T-helper 1 cell treated with Interleukin-12 subunit alpha and Interleukin-12 subunit beta and Interleukin-4 antibody, amounts not matched to agents 30 μg/mL and 1 μg/mL, for 36 hours (primary cell): Measurements from ENCODE around the gene FOXG1.

Experiments
- H3K27ac Mint-ChIP-seq: one replicate; pipeline ENCODE4 v1.8.0; 2021; ENCODE audit warnings: mild to moderate bottlenecking, mixed read lengths
- H3K27me3 Mint-ChIP-seq: one replicate; pipeline ENCODE4 v1.8.0; 2021; ENCODE audit warnings: low read depth, mixed read lengths
- H3K36me3 Mint-ChIP-seq: one replicate; pipeline ENCODE4 v1.8.0; 2021; ENCODE audit warnings: low read depth, mixed read lengths
- H3K4me1 Mint-ChIP-seq: one replicate; pipeline ENCODE4 v1.8.0; 2021; ENCODE audit warnings: low read depth, mixed read lengths
- H3K4me3 Mint-ChIP-seq: one replicate; pipeline ENCODE4 v1.8.0; 2021; ENCODE audit warnings: mild to moderate bottlenecking, moderate library complexity, mixed read lengths
- H3K9me3 Mint-ChIP-seq: one replicate; pipeline ENCODE4 v1.8.0; 2021; ENCODE audit warnings: mixed read lengths

The FOXG1 gene

GRCh38 chr14:28766469-28766955 is at the start of gene FOXG1:
Gene FOXG1 (plus strand): TSS chr14:28766787. CDS start chr14:28767280, 493 bp downstream.
- H3K27me3 Mint-ChIP-seq = peaks cover 62% of the 10 kb centered on the region
- H3K4me1 Mint-ChIP-seq = peaks cover 4% of the 10 kb centered on the region
- H3K36me3 Mint-ChIP-seq = peaks cover 3% of the 10 kb centered on the region
- peak within 1 kb of the TSS; percentile 36 for H3K4me3 Mint-ChIP-seq
- H3K27ac Mint-ChIP-seq = peak within 1 kb of the TSS; percentile 70
- H3K9me3 Mint-ChIP-seq = peaks cover 6% of the 10 kb centered on the region

GRCh38 chr14:28719130-28719529 is 47.5 kb upstream of the FOXG1 start:
- no peak overlapping the region for H3K4me3 Mint-ChIP-seq
- H3K27ac Mint-ChIP-seq = no peak overlapping the region
- no peaks in the 10 kb centered on the region for H3K4me1 Mint-ChIP-seq
- no peaks in the 10 kb centered on the region for H3K36me3 Mint-ChIP-seq
- peaks cover 15% of the 10 kb centered on the region for H3K9me3 Mint-ChIP-seq
- no peaks in the 10 kb centered on the region for H3K27me3 Mint-ChIP-seq

DNA sequence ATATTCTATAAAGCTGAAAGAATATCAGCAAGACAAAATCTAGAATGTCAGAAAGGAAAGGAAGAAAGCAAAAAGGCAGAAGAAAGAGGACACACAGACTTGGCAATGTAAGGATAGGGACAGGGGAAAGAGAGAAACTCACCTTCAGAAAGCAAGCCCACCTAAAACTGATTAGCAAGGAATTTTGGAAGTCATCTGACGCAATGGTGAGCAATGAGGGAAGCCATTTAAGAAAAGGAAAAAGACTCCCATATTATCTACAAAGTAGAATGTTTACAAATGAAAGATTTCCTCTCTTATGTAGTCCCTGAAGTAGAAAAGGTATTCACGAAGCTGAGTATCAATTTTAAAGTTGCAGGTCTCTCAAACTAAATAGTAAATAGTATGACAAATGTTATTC is 35.2 kb upstream of the FOXG1 start:
- Mint-ChIP-seq H3K36me3 (no peaks in the 10 kb centered on the region), H3K27me3 (no peaks in the 10 kb centered on the region), H3K27ac (no peak overlapping the region), H3K4me3 (no peak overlapping the region), H3K9me3 (no peaks in the 10 kb centered on the region), H3K4me1 (no peaks in the 10 kb centered on the region)

DNA sequence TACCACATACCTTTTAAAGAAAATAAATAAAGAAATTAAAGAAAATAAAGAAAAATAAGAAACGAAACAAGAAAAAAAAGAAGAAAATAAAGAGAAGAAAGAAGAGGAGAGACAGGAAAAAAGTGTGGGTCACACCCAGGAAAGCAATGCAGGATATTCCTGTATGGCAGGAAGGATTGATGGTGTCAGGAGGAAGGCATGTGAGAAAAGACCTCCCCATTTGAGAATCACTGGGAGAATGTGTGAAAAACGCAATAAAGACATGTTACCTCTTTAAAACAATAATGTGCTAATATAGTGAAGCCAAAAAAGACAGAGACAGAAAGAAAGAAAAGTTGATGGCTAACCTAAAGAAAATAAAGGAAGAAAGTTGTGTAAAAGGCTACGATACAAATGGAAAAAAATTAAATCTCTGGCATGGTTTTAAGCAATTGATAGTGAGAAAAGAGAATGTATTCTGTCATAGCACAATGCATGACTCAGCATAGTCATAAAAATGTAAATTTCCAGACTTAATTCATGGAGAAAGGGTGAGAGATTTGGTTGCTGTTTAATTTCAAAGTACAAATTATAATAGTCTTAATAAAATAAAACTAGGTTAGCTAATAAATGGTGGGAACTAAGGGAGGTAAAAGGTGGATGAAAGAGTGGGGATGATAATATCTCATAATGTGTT is 24.3 kb upstream of the FOXG1 start:
- H3K27ac Mint-ChIP-seq = no peak overlapping the region
- H3K9me3 Mint-ChIP-seq = no peaks in the 10 kb centered on the region
- no peak overlapping the region for H3K4me3 Mint-ChIP-seq
- H3K36me3 Mint-ChIP-seq = no peaks in the 10 kb centered on the region
- no peaks in the 10 kb centered on the region for H3K4me1 Mint-ChIP-seq
- H3K27me3 Mint-ChIP-seq = no peaks in the 10 kb centered on the region

DNA sequence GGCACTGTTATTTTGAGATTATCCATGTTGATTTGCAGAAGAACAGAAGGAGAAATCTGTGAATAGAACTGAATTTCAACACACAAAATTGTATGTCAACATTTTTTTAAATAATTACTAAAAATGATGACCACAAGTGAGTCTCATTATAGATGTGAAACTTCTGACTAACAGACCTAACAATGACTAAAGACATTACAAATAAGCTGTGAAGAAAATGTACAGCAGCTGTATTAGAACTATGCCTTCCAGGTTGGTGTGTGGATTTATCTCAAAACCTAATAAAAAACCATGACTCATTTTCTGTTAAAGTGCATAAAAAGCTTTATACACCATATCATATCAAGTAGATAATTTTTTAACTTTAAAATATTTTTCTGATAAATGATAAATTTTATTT is 22.5 kb upstream of the FOXG1 start:
- H3K36me3 Mint-ChIP-seq = no peaks in the 10 kb centered on the region
- no peaks in the 10 kb centered on the region for H3K9me3 Mint-ChIP-seq
- H3K4me1 Mint-ChIP-seq = no peaks in the 10 kb centered on the region
- no peaks in the 10 kb centered on the region for H3K27me3 Mint-ChIP-seq
- H3K27ac Mint-ChIP-seq = no peak overlapping the region
- H3K4me3 Mint-ChIP-seq = no peak overlapping the region

DNA sequence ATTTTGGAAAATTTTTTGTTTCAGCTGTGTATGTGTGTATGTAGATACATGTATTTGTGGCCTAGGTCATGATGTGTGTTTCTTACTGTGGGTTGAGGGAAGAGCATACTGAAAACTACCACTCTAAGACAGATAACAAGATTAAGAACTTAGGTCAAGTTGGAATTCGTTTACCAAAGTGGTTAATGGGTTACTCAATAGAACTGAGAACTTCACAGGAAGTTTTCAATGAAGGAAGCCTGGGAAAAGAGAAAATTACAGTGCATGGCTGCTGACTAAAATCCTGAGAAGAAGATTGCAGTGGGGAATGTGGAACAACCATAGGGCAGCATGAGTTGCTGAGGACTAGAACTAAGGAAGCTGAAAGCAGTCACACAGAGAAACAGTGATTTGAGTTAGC is 21.4 kb upstream of the FOXG1 start:
- no peaks in the 10 kb centered on the region for H3K4me1 Mint-ChIP-seq
- H3K9me3 Mint-ChIP-seq = no peaks in the 10 kb centered on the region
- H3K4me3 Mint-ChIP-seq = no peak overlapping the region
- H3K36me3 Mint-ChIP-seq = no peaks in the 10 kb centered on the region
- H3K27ac Mint-ChIP-seq = no peak overlapping the region
- H3K27me3 Mint-ChIP-seq = no peaks in the 10 kb centered on the region

GRCh38 chr14:28746247-28746646 is 20.3 kb upstream of the FOXG1 start:
- Mint-ChIP-seq H3K36me3 (no peaks in the 10 kb centered on the region), H3K27ac (no peak overlapping the region), H3K4me3 (no peak overlapping the region), H3K4me1 (no peaks in the 10 kb centered on the region), H3K9me3 (no peaks in the 10 kb centered on the region), H3K27me3 (no peaks in the 10 kb centered on the region)

DNA sequence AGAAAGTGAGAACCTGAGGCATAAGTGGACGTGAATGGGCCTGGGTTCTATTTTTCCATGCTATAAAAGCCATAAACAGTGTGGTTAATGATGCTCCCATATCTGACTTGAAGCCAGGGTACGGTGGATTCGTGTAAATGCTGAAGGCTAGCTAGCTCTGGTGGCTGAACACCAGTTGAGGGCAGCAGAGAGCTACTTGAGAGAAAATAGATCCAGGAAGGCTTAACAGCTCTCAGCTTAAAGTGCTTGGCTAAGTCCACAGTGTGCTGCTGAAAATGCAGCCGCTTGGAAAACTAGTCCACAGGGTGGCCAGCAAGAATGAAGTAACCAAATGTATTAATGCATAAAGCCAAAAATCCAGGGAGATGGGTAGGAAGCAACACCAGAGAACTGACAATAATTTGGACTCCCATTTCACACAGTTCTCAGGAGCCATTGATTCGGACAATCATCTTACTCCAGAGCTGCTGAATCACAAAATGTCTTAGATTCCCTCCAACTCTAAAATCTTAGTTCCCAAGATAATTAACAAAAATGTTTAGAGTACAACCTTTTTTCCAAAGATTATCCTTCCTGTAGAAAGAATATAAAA is 15.0 kb upstream of the FOXG1 start:
- Mint-ChIP-seq H3K9me3 (no peaks in the 10 kb centered on the region), H3K27me3 (peaks cover 30% of the 10 kb centered on the region), H3K4me1 (no peaks in the 10 kb centered on the region), H3K36me3 (no peaks in the 10 kb centered on the region), H3K27ac (no peak overlapping the region), H3K4me3 (no peak overlapping the region)

GRCh38 chr14:28754209-28754985 is 12.2 kb upstream of the FOXG1 start:
- Mint-ChIP-seq H3K27ac (no peak overlapping the region), H3K27me3 (peaks cover 55% of the 10 kb centered on the region), H3K36me3 (no peaks in the 10 kb centered on the region), H3K4me3 (no peak overlapping the region), H3K4me1 (no peaks in the 10 kb centered on the region), H3K9me3 (no peaks in the 10 kb centered on the region)

GRCh38 chr14:28755198-28755815 is 11.3 kb upstream of the FOXG1 start:
- Mint-ChIP-seq H3K27me3 (peaks cover 63% of the 10 kb centered on the region), H3K4me1 (no peaks in the 10 kb centered on the region), H3K36me3 (no peaks in the 10 kb centered on the region), H3K4me3 (no peak overlapping the region), H3K9me3 (no peaks in the 10 kb centered on the region), H3K27ac (no peak overlapping the region)

GRCh38 chr14:28755884-28756268 is 10.7 kb upstream of the FOXG1 start:
- Mint-ChIP-seq H3K4me3 (no peak overlapping the region), H3K27me3 (peaks cover 67% of the 10 kb centered on the region), H3K4me1 (no peaks in the 10 kb centered on the region), H3K27ac (no peak overlapping the region), H3K36me3 (no peaks in the 10 kb centered on the region), H3K9me3 (no peaks in the 10 kb centered on the region)

GRCh38 chr14:28756269-28756883 is 10.2 kb upstream of the FOXG1 start:
- no peaks in the 10 kb centered on the region for H3K4me1 Mint-ChIP-seq
- H3K9me3 Mint-ChIP-seq = no peaks in the 10 kb centered on the region
- no peak overlapping the region for H3K27ac Mint-ChIP-seq
- no peaks in the 10 kb centered on the region for H3K36me3 Mint-ChIP-seq
- no peak overlapping the region for H3K4me3 Mint-ChIP-seq
- H3K27me3 Mint-ChIP-seq = peaks cover 71% of the 10 kb centered on the region

GRCh38 chr14:28756884-28757570 is 9.6 kb upstream of the FOXG1 start:
- H3K27ac Mint-ChIP-seq = no peak overlapping the region
- no peaks in the 10 kb centered on the region for H3K9me3 Mint-ChIP-seq
- no peaks in the 10 kb centered on the region for H3K36me3 Mint-ChIP-seq
- peaks cover 78% of the 10 kb centered on the region for H3K27me3 Mint-ChIP-seq
- H3K4me1 Mint-ChIP-seq = no peaks in the 10 kb centered on the region
- no peak overlapping the region for H3K4me3 Mint-ChIP-seq

GRCh38 chr14:28757786-28758185 is 8.8 kb upstream of the FOXG1 start:
- Mint-ChIP-seq H3K9me3 (no peaks in the 10 kb centered on the region), H3K4me1 (no peaks in the 10 kb centered on the region), H3K4me3 (no peak overlapping the region), H3K27me3 (peaks cover 85% of the 10 kb centered on the region), H3K27ac (no peak overlapping the region), H3K36me3 (no peaks in the 10 kb centered on the region)
